GM21423 (cell line): ENCODE measurements around the gene TBX6.

Experiments
- ATAC-seq: cut with Tn5 transposase; IDR thresholded peaks from one replicate; pipeline ENCODE4 v1.9.1; 2021; ENCODE audit warnings: mild to moderate bottlenecking, moderate library complexity; ENCODE audit not compliant: unreplicated experiment

The TBX6 gene

GRCh38 chr16:30040221-30040620, 51.5 kb downstream of the TBX6 start:
- no peak for ATAC-seq
